K562 (cell line): ENCODE measurements around the gene ALG8. TPM values are rescaled to one million over a fixed set of nuclear protein-coding genes. Genes with fewer than 3 reads are reported as not detected.
A peak's percentile ranks its signal among the peaks of the same experiment; 100 is the strongest.
"Not testable (repeated sequence)": the region's sequence is repeated elsewhere in the genome, so short reads cannot be mapped to it uniquely, and the experiment has no call there.

Experiments used
- ATAC-seq: fragments of 200-7000 bp; cut with Tn5 transposase; 3 replicates; pipeline ENCODE4 v1.9.1; 2020; ENCODE audit warnings: moderate library complexity
- BruUV-seq: library from RNA; stranded (reverse); fragments of 400-500 nt; replicated peaks from 2 replicates; lab custom pipeline; 2021; lab: Mats Ljungman, UMichigan
- CTCF ChIA-PET: fragments of 300-600 bp; formaldehyde crosslinking; extraction: SDS; loops from one replicate; lab custom pipeline; 2021; ENCODE audit warnings: low intra/inter-chr PET ratio; lab: Yijun Ruan, JAX
- POLR2A ChIA-PET: fragments of 300-600, 350-650 bp; sonication (Branson Sonifier 250); formaldehyde crosslinking; extraction: SDS; loops from one replicate; lab custom pipeline; 2021; ENCODE audit warnings: antibody characterized with exemption, inconsistent platforms; lab: Yijun Ruan, JAX
- DNase-seq, 4 experiments: peaks; one replicate each; pipeline versions ENCODE4 v3.0.0 to v3.0.0-alpha.2; 2011 to 2018; ENCODE audit warnings: low spot score in 3 of 4, mixed read lengths in 3 of 4; ENCODE audit errors: extremely low read depth in 1 of 4
- FAIRE-seq: peaks from 2 replicates; lab custom pipeline; 2011; peaks lifted over from hg19 to GRCh38; lab: Jason Lieb, UNC
- H2AFZ ChIP-seq: 2 replicates; pipeline ENCODE4 v1.6.0; 2011; ENCODE audit warnings: low read depth, low read length, control low read depth, inconsistent platforms
- H3K27ac ChIP-seq: fragments of 200-600 bp; 3 replicates; pipeline ENCODE4 v1.8.0; 2011; ENCODE audit warnings: low read depth, mild to moderate bottlenecking, control low read depth, inconsistent platforms, low read length, moderate library complexity, mixed read lengths; ENCODE audit errors: extremely low read depth
- H3K27me3 ChIP-seq, 2 experiments: fragments of 300-600 bp in 1 of 2; 2 replicates in 1 of 2; 3 replicates in 1 of 2; pipeline versions ENCODE4 v1.6.0 to v1.8.0; 2011; ENCODE audit warnings: inconsistent platforms in 2 of 2, low read length in 2 of 2, mild to moderate bottlenecking in 1 of 2, mixed read lengths in 1 of 2, moderate library complexity in 1 of 2; ENCODE audit not compliant: control insufficient read depth in 2 of 2, insufficient read depth in 2 of 2
- H3K36me3 ChIP-seq: fragments of 300-600 bp; 3 replicates; pipeline ENCODE4 v1.8.0; 2011; ENCODE audit warnings: mild to moderate bottlenecking, low read length, inconsistent platforms; ENCODE audit not compliant: control insufficient read depth, insufficient read depth
- H3K4me1 ChIP-seq, 2 experiments: fragments of 200-600 bp in 1 of 2; replicated peaks in 1 of 2; 2 replicates in 1 of 2; 3 replicates in 1 of 2; pipeline versions ENCODE4 v1.5.1 to v1.8.0; 2011; ENCODE audit warnings: inconsistent platforms in 2 of 2, low read length in 2 of 2, mild to moderate bottlenecking in 1 of 2, mixed read lengths in 1 of 2, moderate library complexity in 1 of 2; ENCODE audit not compliant: control insufficient read depth in 2 of 2, insufficient read depth in 2 of 2
- H3K4me2 ChIP-seq: 2 replicates; pipeline ENCODE4 v1.6.1; 2011; ENCODE audit warnings: low read length, control low read depth, inconsistent platforms, mixed read lengths; ENCODE audit not compliant: insufficient read depth
- H3K4me3 ChIP-seq: fragments of 200-600 bp; sonication (generic), shearing (Covaris generic); 2 replicates; pipeline ENCODE4 v1.5.1; 2016; ENCODE audit warnings: control low read depth, inconsistent platforms
- H3K79me2 ChIP-seq: fragments of 200-600 bp; 3 replicates; pipeline ENCODE4 v1.8.0; 2011; ENCODE audit warnings: low read length, inconsistent platforms; ENCODE audit not compliant: control insufficient read depth, insufficient read depth
- H3K9ac ChIP-seq, 2 experiments: 2 replicates each; pipeline versions ENCODE4 v1.6.0 to v1.6.1; 2011; ENCODE audit warnings: low read depth in 2 of 2, low read length in 2 of 2, control low read depth in 1 of 2, inconsistent platforms in 1 of 2, mild to moderate bottlenecking in 1 of 2, mixed read lengths in 1 of 2; ENCODE audit not compliant: insufficient read depth in 1 of 2
- H3K9me1 ChIP-seq: one replicate; pipeline ENCODE4 v1.6.0; 2011; ENCODE audit warnings: inconsistent platforms, mild to moderate bottlenecking, low read length, moderate library complexity; ENCODE audit not compliant: control insufficient read depth, insufficient read depth
- H3K9me3 ChIP-seq: replicated peaks from 2 replicates; pipeline ENCODE4 v1.5.1; 2011; ENCODE audit warnings: low read depth, low read length, inconsistent platforms; ENCODE audit not compliant: control insufficient read depth, insufficient read depth
- H4K20me1 ChIP-seq: replicated peaks from 2 replicates; pipeline ENCODE4 v1.6.1; 2011; ENCODE audit warnings: low read length, inconsistent platforms, mixed read lengths; ENCODE audit not compliant: control insufficient read depth, insufficient read depth
- ARID1B ChIP-seq: fragments of 450-650 bp; IDR thresholded peaks from 2 replicates; pipeline ENCODE4 v1.6.1; 2016; ENCODE audit warnings: antibody characterized with exemption, mild to moderate bottlenecking, inconsistent platforms
- BCOR ChIP-seq: fragments of 450-650 bp; IDR thresholded peaks from 2 replicates; pipeline ENCODE4 v1.6.1; 2016
- CBFA2T2 ChIP-seq: fragments of 450-650 bp; conservative IDR thresholded peaks from 2 replicates; pipeline ENCODE4 v1.6.1; 2017; ENCODE audit warnings: mild to moderate bottlenecking
- CBFA2T3 ChIP-seq: fragments of 450-650 bp; IDR thresholded peaks from 2 replicates; pipeline ENCODE4 v1.6.1; 2017
- CXXC5 ChIP-seq: fragments of 250-450 bp; sonication (Bioruptor Pico); IDR thresholded peaks from 2 replicates; pipeline ENCODE4 v1.8.0; 2022; ENCODE audit warnings: inconsistent platforms, mild to moderate bottlenecking, moderate library complexity
- DPF2 ChIP-seq: fragments of 450-650 bp; IDR thresholded peaks from 2 replicates; pipeline ENCODE4 v1.6.1; 2016
- EGR1 ChIP-seq: fragments of 450-650 bp; conservative IDR thresholded peaks from 2 replicates; pipeline ENCODE4 v1.6.1; 2017; ENCODE audit warnings: mild to moderate bottlenecking
- HDAC1 ChIP-seq, 2 experiments: fragments of 450-650 bp; IDR thresholded peaks; 2 replicates each; pipeline ENCODE4 v1.6.1; 2016 to 2017; ENCODE audit warnings: inconsistent platforms in 1 of 2, mild to moderate bottlenecking in 1 of 2, moderate library complexity in 1 of 2
- KDM1A ChIP-seq, 2 experiments: fragments of 450-650 bp; IDR thresholded peaks; 2 replicates each; pipeline ENCODE4 v1.6.1; 2016; ENCODE audit warnings: mild to moderate bottlenecking in 2 of 2
- KLF16 ChIP-seq: IDR thresholded peaks from 2 replicates; pipeline ENCODE4 v1.6.1; 2016; ENCODE audit warnings: antibody characterized with exemption
- NCOR1 ChIP-seq: fragments of 450-650 bp; IDR thresholded peaks from 2 replicates; pipeline ENCODE4 v1.6.1; 2016; ENCODE audit warnings: mild to moderate bottlenecking, moderate library complexity
- NFE2 ChIP-seq: IDR thresholded peaks from 2 replicates; pipeline ENCODE4 v1.6.1; 2014; ENCODE audit warnings: antibody characterized with exemption, low read depth
- RBM25 ChIP-seq: fragments of 200-400 bp; formaldehyde crosslinking; IDR thresholded peaks from 2 replicates; pipeline ENCODE4 v1.6.1; 2018; ENCODE audit warnings: low read length, low read depth, moderate library complexity; ENCODE audit not compliant: severe bottlenecking
- RCOR1 ChIP-seq, 2 experiments: IDR thresholded peaks; 2 replicates each; pipeline ENCODE4 v1.6.1; 2012; ENCODE audit warnings: low read depth in 2 of 2, low read length in 2 of 2, borderline replicate concordance in 1 of 2, improper control_type of control experiment in 1 of 2
- SMAD4 ChIP-seq: fragments of 250-450 bp; sonication (Bioruptor Pico); conservative IDR thresholded peaks from 2 replicates; pipeline ENCODE4 v1.8.0; 2021; ENCODE audit warnings: inconsistent platforms, mild to moderate bottlenecking, moderate library complexity
- SMARCA4 ChIP-seq: fragments of 450-650 bp; IDR thresholded peaks from 2 replicates; pipeline ENCODE4 v1.6.1; 2016
- TAL1 ChIP-seq: fragments of 450-650 bp; IDR thresholded peaks from 2 replicates; pipeline ENCODE4 v1.6.1; 2016; ENCODE audit warnings: mild to moderate bottlenecking
- TCF3 ChIP-seq: sonication (generic); formaldehyde crosslinking; IDR thresholded peaks from 2 replicates; pipeline ENCODE4 v1.4.0; 2020; ENCODE audit warnings: mild to moderate bottlenecking, missing genetic modification reagents
- ZNF384 ChIP-seq: IDR thresholded peaks from 2 replicates; pipeline ENCODE4 v1.6.1; 2012; ENCODE audit warnings: low read depth, low read length, improper control_type of control experiment
- WGBS: fragments of 100-300 bp; shearing (Covaris generic); methylation state at CpG from one replicate; pipeline ENCODE4 v1.1.6; 2016; ENCODE audit warnings: low coverage, mixed read lengths; ENCODE audit not compliant: insufficient coverage; ENCODE audit errors: missing lambda C conversion rate; 5-methylcytosine and 5-hydroxymethylcytosine counted together
- in situ Hi-C: fragments of 300-500 bp; cut with MboI; formaldehyde crosslinking; loops from 4 replicates; pipeline ENCODE4 v1.15.0; 2018; ENCODE audit warnings: inconsistent platforms, mixed read lengths
- intact Hi-C: fragments of 100-400 bp; cut with micrococcal nuclease; formaldehyde crosslinking; loops from 2 replicates; pipeline ENCODE4 v1.14.2; 2022
- polyA plus RNA-seq, 8 experiments: library from polyadenylated mRNA; depleted of rRNA in 4 of 8; stranded (reverse) in 5 of 8; unstranded in 3 of 8; fragments of >200 nt; fragmentation: Nextera tagmentation in 2 of 8; fragmentation: Illumina TruSeq in 1 of 8; extraction: Ambion mirVana in 2 of 8; extraction: Trizol in 1 of 8; gene quantifications; 2 replicates each; pipeline versions ENCODE4 v1.2.1 to v1.2.3, GENCODE V29; 2011 to 2014; ENCODE audit warnings: inconsistent platforms in 1 of 8, missing spikeins in 1 of 8
- total RNA-seq, 7 experiments: library from RNA; depleted of rRNA in 6 of 7; stranded (reverse); fragments of >200 nt in 6 of 7; fragmentation: Illumina TruSeq in 2 of 7; extraction: Trizol in 2 of 7; gene quantifications; 2 replicates each; pipeline versions ENCODE4 v1.2.1 to v1.2.3, GENCODE V29; 2011 to 2021; ENCODE audit warnings: low replicate concordance in 1 of 7

Gene ALG8
- total and polyA plus RNA-seq, 9 of the 15 experiments (the other 6 are each of a cell fraction or from before 2014, with no cell fraction given) = 59.3 to 189 (median 106) TPM

GRCh38 chr11:78060533-78060932 is 78.9 kb downstream of the ALG8 start:
- Histone ChIP-seq H3K9me3 (no peaks in the 10 kb centered on the region), H3K79me2 (no peaks in the 10 kb centered on the region), H3K9ac (no peak overlapping the region), H3K9me1 (no peaks in the 10 kb centered on the region), H3K4me1 (peaks cover 21 to 29% of the 10 kb centered on the region in 2 experiments), H3K27ac (no peak overlapping the region), H3K4me3 (no peak overlapping the region), H4K20me1 (no peaks in the 10 kb centered on the region), H3K27me3 (no peaks in the 10 kb centered on the region), H2AFZ (no peak overlapping the region), H3K36me3 (no peaks in the 10 kb centered on the region; the same call in 2 of the 3 replicates), H3K4me2 (no peak overlapping the region)
- intact Hi-C loops (no loop called here), in situ Hi-C loops (no loop called here)
- FAIRE-seq = peak; percentile 29
- BruUV-seq = no TSS peak
- ChIA-PET POLR2A (interaction anchor here (1.1 to 2.4 kb wide), 2 partner anchors 16 to 18 kb away, joined by 3 to 7 read pairs; partner anchors contain the start of gene NDUFC2), CTCF (no interaction called here)
- no peak for ATAC-seq
- 92% methylated on average over 8 of the region's 8 CpGs for WGBS
- TF ChIP-seq BCOR = peak; percentile 62
- TF ChIP-seq RBM25 = peak; percentile 64
- TF ChIP-seq KLF16 = no peak
- peak in 1 of 2 experiments; percentile 19; a peak in 1 of 4 replicates for TF ChIP-seq KDM1A (IDR thresholded peaks at IDR 0.05)
- peak in 1 of 4 experiments; percentile 2 for DNase-seq

DNA sequence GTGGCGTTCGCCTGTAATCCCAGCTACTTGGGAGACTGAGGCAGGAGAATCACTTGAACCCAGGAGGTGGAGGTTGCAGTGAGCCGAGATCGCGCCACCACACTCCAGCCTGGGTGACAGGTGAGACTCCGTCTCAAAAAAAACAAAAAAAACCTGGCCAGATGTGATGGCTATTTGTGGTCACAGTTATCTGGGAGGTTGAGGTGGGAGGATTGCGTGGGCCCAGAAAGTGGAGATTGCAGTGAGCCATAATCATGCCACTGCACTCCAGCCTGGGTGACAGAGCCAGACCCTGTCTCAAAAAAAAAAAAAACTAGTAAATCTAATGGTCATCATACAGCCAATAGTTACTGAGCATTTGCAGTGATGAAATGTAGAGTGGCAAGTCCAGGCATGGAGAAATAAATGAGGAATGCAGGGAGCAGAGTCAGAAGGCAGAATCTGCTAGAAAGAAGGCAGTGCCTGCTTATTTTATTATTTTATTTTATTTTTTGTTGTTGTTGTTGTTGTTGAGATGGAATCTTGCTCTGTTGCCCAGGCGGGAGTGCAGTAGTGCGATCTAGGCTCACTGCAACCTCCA is 79.6 kb downstream of the ALG8 start:
- peak in 2 of 4 experiments; percentile 2 to 29 for DNase-seq
- H4K20me1 ChIP-seq, in situ Hi-C loops, H3K4me2 ChIP-seq, H3K9me1 ChIP-seq, CTCF ChIA-PET, H3K36me3 ChIP-seq, intact Hi-C loops, H3K4me3 ChIP-seq, H3K79me2 ChIP-seq, H3K9me3 ChIP-seq, H3K27ac ChIP-seq, H3K27me3 ChIP-seq, BruUV-seq, H3K9ac ChIP-seq, H2AFZ ChIP-seq, FAIRE-seq, ATAC-seq: not testable (repeated sequence)
- H3K4me1 ChIP-seq = peaks cover 21 to 29% of the 10 kb centered on the region in 2 experiments
- 51% methylated on average over 4 of the region's 9 CpGs for WGBS
- POLR2A ChIA-PET = interaction anchor here (1.1 kb wide), 1 partner anchor 17 kb away, joined by 3 read pairs; no protein-coding TSS in a partner anchor
- TF ChIP-seq EGR1 (peak; percentile 92), KLF16 (peak; percentile 58), ZNF384 (peak; percentile 77; the same call in 1 of the 2 replicates), TCF3 (CRISPR knock-in tag) (peak; percentile 34; the same call in 1 of the 2 replicates), CXXC5 (CRISPR knock-in tag) (peak; percentile 36), NFE2 (0 out of 2 replicates have a peak, but pooled peaks have one; percentile 6), CBFA2T2 (peak; percentile 61), KDM1A (IDR thresholded peaks at IDR 0.05) (peak; percentile 68 to 74; a peak in 3 of 4 replicates), ARID1B (peak; percentile 62; the same call in 1 of the 2 replicates), NCOR1 (peak; percentile 34; the same call in 1 of the 2 replicates), DPF2 (peak; percentile 59), TAL1 (peak; percentile 46; the same call in 1 of the 2 replicates), RCOR1 (IDR thresholded peaks at IDR 0.05; ENCODE audit: borderline replicate concordance in 1 of 2, low read depth in 2 of 2, low read length in 2 of 2) (peak in 1 of 2 experiments; percentile 84; a peak in 2 of 4 replicates), CBFA2T3 (peak; percentile 80), SMARCA4 (peak; percentile 46), HDAC1 (IDR thresholded peaks at IDR 0.05) (peak in 1 of 2 experiments; percentile 61; a peak in 1 of 4 replicates), SMAD4 (CRISPR knock-in tag) (0 out of 2 replicates have a peak, but pooled peaks have one; percentile 11)
